A549 (cell line): ENCODE data around the gene HEG1.

ENCODE experiments used
- BHLHE40 ChIP-seq: IDR thresholded peaks from 2 replicates; pipeline ENCODE4 v1.6.1; 2012; ENCODE audit warnings: low read depth, low read length, inconsistent platforms
- CEBPB ChIP-seq, 2 experiments: fragments of >200 bp in 1 of 2; sonication (Bioruptor Twin) in 1 of 2; formaldehyde crosslinking in 1 of 2; IDR thresholded peaks; 2 replicates each; pipeline ENCODE4 v1.6.1; 2012 to 2016
- CTCF ChIP-seq: fragments of >200 bp; sonication (Bioruptor Twin); formaldehyde crosslinking; IDR thresholded peaks from 3 replicates; pipeline ENCODE4 v1.5.1; 2016
- GATA3 ChIP-seq: IDR thresholded peaks from 2 replicates; pipeline ENCODE4 v1.6.1; 2012; ENCODE audit warnings: borderline replicate concordance
- HOXA7 ChIP-seq: fragments of 250-450 bp; sonication (Bioruptor Pico); IDR thresholded peaks from 2 replicates; pipeline ENCODE4 v1.5.0; 2020; ENCODE audit warnings: mild to moderate bottlenecking, moderate library complexity
- JUNB ChIP-seq: fragments of >200 bp; sonication (Bioruptor Twin); formaldehyde crosslinking; IDR thresholded peaks from 2 replicates; pipeline ENCODE4 v1.6.1; 2016
- MAZ ChIP-seq: fragments of 150-350 bp; IDR thresholded peaks from 2 replicates; pipeline ENCODE4 v1.6.1; 2014; ENCODE audit warnings: antibody characterized with exemption, low read depth, low read length, borderline replicate concordance
- POLR2A ChIP-seq: IDR thresholded peaks from 2 replicates; pipeline ENCODE4 v1.6.1; 2012; ENCODE audit warnings: mild to moderate bottlenecking, low read length
- ZNF302 ChIP-seq: fragments of 250-450 bp; sonication (Bioruptor Pico); IDR thresholded peaks from 2 replicates; pipeline ENCODE4 v1.9.0; 2021; ENCODE audit warnings: inconsistent platforms, mild to moderate bottlenecking, moderate library complexity
- TF ChIP-seq, protein P1 (sequence below): fragments of 200-600 bp; sonication (generic); IDR thresholded peaks from 2 replicates; pipeline ENCODE4 v1.6.1; 2016; ENCODE audit warnings: antibody characterized with exemption, mild to moderate bottlenecking, moderate library complexity

GRCh38 chr3:125105116-125105515 lies 49.3 kb upstream of the HEG1 start:
- TF ChIP-seq, protein P1, sequence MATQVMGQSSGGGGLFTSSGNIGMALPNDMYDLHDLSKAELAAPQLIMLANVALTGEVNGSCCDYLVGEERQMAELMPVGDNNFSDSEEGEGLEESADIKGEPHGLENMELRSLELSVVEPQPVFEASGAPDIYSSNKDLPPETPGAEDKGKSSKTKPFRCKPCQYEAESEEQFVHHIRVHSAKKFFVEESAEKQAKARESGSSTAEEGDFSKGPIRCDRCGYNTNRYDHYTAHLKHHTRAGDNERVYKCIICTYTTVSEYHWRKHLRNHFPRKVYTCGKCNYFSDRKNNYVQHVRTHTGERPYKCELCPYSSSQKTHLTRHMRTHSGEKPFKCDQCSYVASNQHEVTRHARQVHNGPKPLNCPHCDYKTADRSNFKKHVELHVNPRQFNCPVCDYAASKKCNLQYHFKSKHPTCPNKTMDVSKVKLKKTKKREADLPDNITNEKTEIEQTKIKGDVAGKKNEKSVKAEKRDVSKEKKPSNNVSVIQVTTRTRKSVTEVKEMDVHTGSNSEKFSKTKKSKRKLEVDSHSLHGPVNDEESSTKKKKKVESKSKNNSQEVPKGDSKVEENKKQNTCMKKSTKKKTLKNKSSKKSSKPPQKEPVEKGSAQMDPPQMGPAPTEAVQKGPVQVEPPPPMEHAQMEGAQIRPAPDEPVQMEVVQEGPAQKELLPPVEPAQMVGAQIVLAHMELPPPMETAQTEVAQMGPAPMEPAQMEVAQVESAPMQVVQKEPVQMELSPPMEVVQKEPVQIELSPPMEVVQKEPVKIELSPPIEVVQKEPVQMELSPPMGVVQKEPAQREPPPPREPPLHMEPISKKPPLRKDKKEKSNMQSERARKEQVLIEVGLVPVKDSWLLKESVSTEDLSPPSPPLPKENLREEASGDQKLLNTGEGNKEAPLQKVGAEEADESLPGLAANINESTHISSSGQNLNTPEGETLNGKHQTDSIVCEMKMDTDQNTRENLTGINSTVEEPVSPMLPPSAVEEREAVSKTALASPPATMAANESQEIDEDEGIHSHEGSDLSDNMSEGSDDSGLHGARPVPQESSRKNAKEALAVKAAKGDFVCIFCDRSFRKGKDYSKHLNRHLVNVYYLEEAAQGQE, result no peak
- no peak for TF ChIP-seq BHLHE40
- TF ChIP-seq POLR2A, result no peak
- TF ChIP-seq ZNF302, result no peak
- TF ChIP-seq CEBPB (IDR thresholded peaks at IDR 0.05), result no peak
- TF ChIP-seq CTCF, result no peak
- TF ChIP-seq GATA3, result no peak
- TF ChIP-seq JUNB, result no peak
- TF ChIP-seq MAZ, result no peak
- TF ChIP-seq HOXA7, result no peak
